Uterus (tissue), 2 donors: ENCODE results near the gene SLC5A9.

ENCODE experiments used
- POLR2A ChIP-seq, 2 donors: fragments of 450-650 bp; IDR thresholded peaks; one replicate each; pipeline ENCODE4 v1.6.1; 2016; ENCODE audit warnings: antibody characterized with exemption in 2 of 2, mild to moderate bottlenecking in 1 of 2, moderate library complexity in 1 of 2
- TF ChIP-seq, protein P1 (sequence below), 4 experiments: fragments of 200-600 bp in 2 of 4; fragments of 450-650 bp in 2 of 4; sonication (generic) in 2 of 4; IDR thresholded peaks; one replicate each; pipeline ENCODE4 v1.5.1; 2016 to 2019; ENCODE audit warnings: antibody characterized with exemption in 4 of 4, mild to moderate bottlenecking in 2 of 4, moderate library complexity in 1 of 4

DNA sequence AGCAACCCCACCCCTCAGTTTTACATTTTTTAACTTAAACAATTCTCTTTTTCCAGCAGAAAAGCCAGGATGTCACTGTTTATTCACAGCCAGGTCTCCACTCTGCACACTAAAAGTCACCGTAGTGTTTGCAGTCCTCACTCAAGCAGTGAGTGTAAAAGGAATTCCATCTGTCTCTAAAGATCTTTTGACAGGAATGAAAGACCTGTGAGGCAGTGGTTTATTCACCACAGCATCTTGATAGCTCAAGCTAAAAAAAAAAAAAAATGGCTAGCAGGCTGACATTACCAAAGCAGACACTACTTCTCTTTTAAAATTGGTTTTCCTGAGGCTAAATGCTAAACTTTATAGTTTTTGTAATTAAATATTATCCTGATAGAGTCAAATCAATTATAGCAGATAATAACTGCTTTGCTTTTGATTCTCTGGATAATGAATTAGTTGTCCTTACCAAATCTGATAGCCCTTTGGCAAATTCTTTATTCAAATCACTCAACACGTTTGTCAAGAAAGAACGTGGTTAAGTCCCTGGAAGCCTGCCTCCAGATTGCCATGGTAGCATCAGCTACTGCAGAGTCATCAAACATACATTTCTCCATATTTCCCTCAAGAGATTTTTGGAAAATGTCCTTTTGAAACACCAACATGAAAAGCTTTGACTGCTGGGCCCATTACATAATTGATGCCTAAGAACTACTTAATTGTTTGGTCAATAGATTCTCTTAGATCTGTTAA is 22.2 kb upstream of the SLC5A9 start:
- TF ChIP-seq, protein P1, sequence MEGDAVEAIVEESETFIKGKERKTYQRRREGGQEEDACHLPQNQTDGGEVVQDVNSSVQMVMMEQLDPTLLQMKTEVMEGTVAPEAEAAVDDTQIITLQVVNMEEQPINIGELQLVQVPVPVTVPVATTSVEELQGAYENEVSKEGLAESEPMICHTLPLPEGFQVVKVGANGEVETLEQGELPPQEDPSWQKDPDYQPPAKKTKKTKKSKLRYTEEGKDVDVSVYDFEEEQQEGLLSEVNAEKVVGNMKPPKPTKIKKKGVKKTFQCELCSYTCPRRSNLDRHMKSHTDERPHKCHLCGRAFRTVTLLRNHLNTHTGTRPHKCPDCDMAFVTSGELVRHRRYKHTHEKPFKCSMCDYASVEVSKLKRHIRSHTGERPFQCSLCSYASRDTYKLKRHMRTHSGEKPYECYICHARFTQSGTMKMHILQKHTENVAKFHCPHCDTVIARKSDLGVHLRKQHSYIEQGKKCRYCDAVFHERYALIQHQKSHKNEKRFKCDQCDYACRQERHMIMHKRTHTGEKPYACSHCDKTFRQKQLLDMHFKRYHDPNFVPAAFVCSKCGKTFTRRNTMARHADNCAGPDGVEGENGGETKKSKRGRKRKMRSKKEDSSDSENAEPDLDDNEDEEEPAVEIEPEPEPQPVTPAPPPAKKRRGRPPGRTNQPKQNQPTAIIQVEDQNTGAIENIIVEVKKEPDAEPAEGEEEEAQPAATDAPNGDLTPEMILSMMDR (IDR thresholded peaks at IDR 0.05), result no peak
- no peak for TF ChIP-seq POLR2A (IDR thresholded peaks at IDR 0.05)
